OCI-M2 (cell line): Measurements from ENCODE around the gene ZNF256.
A peak's percentile ranks its signal among the peaks of the same experiment; 100 is the strongest.

Experiments used
- DNase-seq: peaks from one replicate; lab custom pipeline; 2025; ENCODE audit not compliant: unreplicated experiment; lab: John Stamatoyannopoulos, UW

Gene ZNF256

GRCh38 chr19:57947419-57948134 is at the start of gene ZNF256:
Gene ZNF256 (minus strand): TSS chr19:57947706. CDS start chr19:57947474, 232 bp downstream.
- peak; percentile 78 for DNase-seq

GRCh38 chr19:57992841-57993240 is 45.3 kb upstream of the ZNF256 start:
- DNase-seq: no peak

- DNase-seq: no peak
Measured at GRCh38 chr19:57978586-57979289, 31.2 kb upstream of the ZNF256 start.

- no peak for DNase-seq
Measured at GRCh38 chr19:57974434-57974833, 26.9 kb upstream of the ZNF256 start, which contains the start of gene C19orf18. Gene C19orf18 (minus strand): TSS chr19:57974534. CDS start chr19:57974432, 102 bp downstream.

GRCh38 chr19:57964761-57965160 is 17.3 kb upstream of the ZNF256 start:
- no peak for DNase-seq

- DNase-seq: no peak
Measured at GRCh38 chr19:57961785-57962184, 14.3 kb upstream of the ZNF256 start.

- no peak for DNase-seq
Measured at GRCh38 chr19:57954996-57955395, 7.5 kb upstream of the ZNF256 start.

- no peak for DNase-seq
Measured at GRCh38 chr19:57949702-57950101, 2.2 kb upstream of the ZNF256 start.

GRCh38 chr19:57949296-57949695 is 1.8 kb upstream of the ZNF256 start:
- DNase-seq: no peak

- DNase-seq: no peak
Measured at GRCh38 chr19:57947088-57947418, 453 bp downstream of the ZNF256 start.

- no peak for DNase-seq
Measured at GRCh38 chr19:57946316-57946715, 1.2 kb downstream of the ZNF256 start.

GRCh38 chr19:57941593-57941992 is 5.9 kb downstream of the ZNF256 start:
- DNase-seq: no peak

- no peak for DNase-seq
Measured at GRCh38 chr19:57935731-57936130, 11.8 kb downstream of the ZNF256 start.

- no peak for DNase-seq
Measured at GRCh38 chr19:57934820-57935665, 12.5 kb downstream of the ZNF256 start, which contains the start of gene ZNF418. Gene ZNF418 (minus strand): TSS chr19:57935402. CDS start chr19:57933822, 1,580 bp downstream.

- no peak for DNase-seq
Measured at GRCh38 chr19:57927587-57927986, 19.9 kb downstream of the ZNF256 start.

GRCh38 chr19:57916168-57916995 is 31.1 kb downstream of the ZNF256 start, which contains the start of gene ZNF417:
Gene ZNF417 (minus strand): TSS chr19:57916592. CDS start chr19:57916411, 181 bp downstream.
- DNase-seq: peak; percentile 74

- no peak for DNase-seq
Measured at GRCh38 chr19:57914531-57914930, 33.0 kb downstream of the ZNF256 start.

- DNase-seq: no peak
Measured at GRCh38 chr19:57907394-57907793, 40.1 kb downstream of the ZNF256 start.

- no peak for DNase-seq
Measured at GRCh38 chr19:57905258-57905657, 42.2 kb downstream of the ZNF256 start.

GRCh38 chr19:57903618-57904184 is 43.8 kb downstream of the ZNF256 start:
- no peak for DNase-seq
